DND-41 (cell line): ENCODE measurements around the gene TM9SF3.

Experiments
- ATAC-seq: fragments of 200-7000 bp; cut with Tn5 transposase; 3 replicates; pipeline ENCODE4 v1.9.1; 2021; ENCODE audit warnings: low read depth; ENCODE audit not compliant: insufficient read depth
- DNase-seq: peaks from one replicate; pipeline ENCODE4 v3.0.0-alpha.2; 2020
- H2AFZ ChIP-seq: 2 replicates; pipeline ENCODE4 v1.6.0; 2012; ENCODE audit warnings: low read depth, low read length
- H3K27ac ChIP-seq: 2 replicates; pipeline ENCODE4 v1.5.1; 2012; ENCODE audit warnings: low read length, inconsistent platforms
- H3K27me3 ChIP-seq: fragments of 200-600 bp; sonication (generic); 2 replicates; pipeline ENCODE4 v1.6.0; 2012; ENCODE audit warnings: low read length, mild to moderate bottlenecking, inconsistent platforms; ENCODE audit not compliant: insufficient read depth, poor library complexity
- H3K36me3 ChIP-seq: 2 replicates; pipeline ENCODE4 v1.5.1; 2012; ENCODE audit warnings: low read length, inconsistent platforms; ENCODE audit not compliant: insufficient read depth
- H3K4me1 ChIP-seq: 2 replicates; pipeline ENCODE4 v1.5.1; 2012; ENCODE audit warnings: mild to moderate bottlenecking, low read length; ENCODE audit not compliant: insufficient read depth
- H3K4me2 ChIP-seq: 2 replicates; pipeline ENCODE4 v1.6.0; 2012; ENCODE audit warnings: mild to moderate bottlenecking, moderate library complexity, low read length, inconsistent platforms; ENCODE audit not compliant: insufficient read depth
- H3K4me3 ChIP-seq, 2 experiments: fragments of 200-600 bp in 1 of 2; shearing (Covaris generic) in 1 of 2; 2 replicates each; pipeline ENCODE4 v1.5.1; 2012 to 2016; ENCODE audit warnings: inconsistent platforms in 2 of 2, low read length in 2 of 2, mild to moderate bottlenecking in 2 of 2, low read depth in 1 of 2, moderate library complexity in 1 of 2
- H3K79me2 ChIP-seq: 2 replicates; pipeline ENCODE4 v1.6.0; 2012; ENCODE audit warnings: low read length, inconsistent platforms; ENCODE audit not compliant: insufficient read depth
- H3K9ac ChIP-seq: 2 replicates; pipeline ENCODE4 v1.6.0; 2012; ENCODE audit warnings: low read depth, mild to moderate bottlenecking, inconsistent platforms, low read length, moderate library complexity
- H3K9me3 ChIP-seq: 2 replicates; pipeline ENCODE4 v1.5.1; 2012; ENCODE audit warnings: low read length, moderate library complexity, mild to moderate bottlenecking, inconsistent platforms; ENCODE audit not compliant: insufficient read depth, severe bottlenecking
- H4K20me1 ChIP-seq: 2 replicates; pipeline ENCODE4 v1.6.0; 2012; ENCODE audit warnings: low read length; ENCODE audit not compliant: insufficient read depth
- EZH2 ChIP-seq: IDR thresholded peaks from 3 replicates; pipeline ENCODE4 v1.6.1; 2012; ENCODE audit warnings: borderline replicate concordance, low read depth, mild to moderate bottlenecking, moderate library complexity, low read length, inconsistent platforms; ENCODE audit not compliant: severe bottlenecking
- TF ChIP-seq, protein P1 (sequence below): IDR thresholded peaks from 2 replicates; pipeline ENCODE4 v1.5.1; 2012; ENCODE audit warnings: borderline replicate concordance, low read length, moderate library complexity, mild to moderate bottlenecking; ENCODE audit not compliant: poor library complexity, severe bottlenecking; ENCODE audit errors: extremely low read depth

Gene TM9SF3

DNA sequence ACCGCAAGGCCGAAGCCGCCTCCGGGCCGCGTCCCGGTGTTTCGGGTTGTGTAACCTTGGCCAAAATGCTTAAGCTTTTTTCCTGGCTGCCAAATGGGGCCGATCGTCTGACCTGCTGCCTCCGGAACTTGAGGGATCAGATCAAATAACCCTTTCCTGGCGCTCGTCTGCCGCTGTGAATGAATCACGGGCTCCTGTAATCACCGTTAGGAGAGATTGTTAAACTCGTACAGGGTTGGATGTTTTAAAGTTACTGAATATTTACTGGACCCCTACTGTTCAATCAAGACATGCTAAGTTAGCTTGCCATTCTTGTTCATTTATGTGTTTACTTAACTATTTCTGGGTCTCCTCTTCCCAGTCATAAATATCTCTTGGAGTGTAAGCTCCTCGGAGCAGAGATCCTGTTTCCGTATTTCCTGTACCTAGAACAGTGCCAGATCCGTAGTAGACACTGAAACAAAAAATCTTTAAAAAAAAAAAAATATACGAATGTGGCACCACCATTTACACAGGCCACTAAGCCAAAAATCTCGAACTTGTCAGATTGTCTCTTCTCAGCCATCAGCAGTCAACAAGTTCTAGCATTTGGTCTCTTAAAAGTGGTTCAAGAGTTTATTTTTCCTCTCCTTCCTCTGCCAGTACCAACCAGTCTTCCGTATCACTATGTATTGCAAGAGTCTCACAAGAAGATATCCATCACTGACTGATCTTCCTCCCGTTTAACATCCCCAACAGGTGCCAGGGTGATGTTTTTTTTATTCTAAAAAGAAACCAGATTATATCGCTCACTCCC is 650 bp upstream of the TM9SF3 start:
- H4K20me1 ChIP-seq, result peaks cover 32% of the 10 kb centered on the region
- peak overlapping the region; percentile 92 for H3K9ac ChIP-seq
- no peaks in the 10 kb centered on the region for H3K9me3 ChIP-seq
- TF ChIP-seq EZH2, result no peak
- TF ChIP-seq, protein P1, sequence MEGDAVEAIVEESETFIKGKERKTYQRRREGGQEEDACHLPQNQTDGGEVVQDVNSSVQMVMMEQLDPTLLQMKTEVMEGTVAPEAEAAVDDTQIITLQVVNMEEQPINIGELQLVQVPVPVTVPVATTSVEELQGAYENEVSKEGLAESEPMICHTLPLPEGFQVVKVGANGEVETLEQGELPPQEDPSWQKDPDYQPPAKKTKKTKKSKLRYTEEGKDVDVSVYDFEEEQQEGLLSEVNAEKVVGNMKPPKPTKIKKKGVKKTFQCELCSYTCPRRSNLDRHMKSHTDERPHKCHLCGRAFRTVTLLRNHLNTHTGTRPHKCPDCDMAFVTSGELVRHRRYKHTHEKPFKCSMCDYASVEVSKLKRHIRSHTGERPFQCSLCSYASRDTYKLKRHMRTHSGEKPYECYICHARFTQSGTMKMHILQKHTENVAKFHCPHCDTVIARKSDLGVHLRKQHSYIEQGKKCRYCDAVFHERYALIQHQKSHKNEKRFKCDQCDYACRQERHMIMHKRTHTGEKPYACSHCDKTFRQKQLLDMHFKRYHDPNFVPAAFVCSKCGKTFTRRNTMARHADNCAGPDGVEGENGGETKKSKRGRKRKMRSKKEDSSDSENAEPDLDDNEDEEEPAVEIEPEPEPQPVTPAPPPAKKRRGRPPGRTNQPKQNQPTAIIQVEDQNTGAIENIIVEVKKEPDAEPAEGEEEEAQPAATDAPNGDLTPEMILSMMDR, result no peak
- peaks cover 7% of the 10 kb centered on the region; the same call in 1 of the 2 replicates for H3K36me3 ChIP-seq
- peaks cover 12% of the 10 kb centered on the region for H3K27me3 ChIP-seq
- H3K27ac ChIP-seq, result peak overlapping the region; percentile 88
- peak overlapping the region; percentile 62 to 82; a peak in 3 of 4 replicates for H3K4me3 ChIP-seq
- ATAC-seq (peak; percentile 16), DNase-seq (no peak)
- peak overlapping the region; percentile 98 for H2AFZ ChIP-seq
- H3K4me2 ChIP-seq, result peak overlapping the region; percentile 92
- H3K79me2 ChIP-seq, result peaks cover 46% of the 10 kb centered on the region
- H3K4me1 ChIP-seq, result peaks cover 52% of the 10 kb centered on the region

DNA sequence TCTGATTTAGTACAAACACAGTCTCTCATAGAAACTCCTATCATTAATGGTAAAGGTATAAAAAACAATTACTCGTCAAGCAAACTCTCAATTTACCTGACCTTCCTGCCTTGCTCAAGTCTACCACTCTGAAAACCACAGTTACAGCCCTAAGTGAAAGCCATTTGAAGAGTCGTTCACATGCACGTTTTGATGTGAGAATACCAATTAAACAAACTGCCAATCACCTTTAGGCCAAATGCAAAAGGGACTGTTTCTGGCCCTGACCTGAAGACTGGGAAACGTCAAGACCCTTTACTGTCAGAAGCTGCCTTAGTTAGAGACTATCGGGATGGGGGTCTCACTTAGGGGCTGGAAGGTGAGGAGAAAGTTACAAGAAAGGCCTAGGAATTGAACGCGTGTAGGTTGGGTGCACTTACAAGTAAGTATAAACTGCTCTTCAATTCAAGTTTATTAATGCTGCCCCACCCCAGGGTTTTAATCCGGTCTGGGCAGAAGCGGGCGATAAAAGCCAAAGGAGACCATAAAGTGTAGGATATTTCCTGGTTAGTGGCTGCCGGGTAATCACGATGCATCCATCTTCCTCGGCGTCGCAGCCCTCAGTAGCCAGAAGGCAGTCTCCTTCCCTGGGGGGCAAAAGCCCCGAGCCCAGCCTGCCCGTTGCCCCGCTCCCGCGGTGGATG is 935 bp downstream of the TM9SF3 start:
- H2AFZ ChIP-seq, result peak overlapping the region; percentile 98
- peak; percentile 53 for ATAC-seq

DNA sequence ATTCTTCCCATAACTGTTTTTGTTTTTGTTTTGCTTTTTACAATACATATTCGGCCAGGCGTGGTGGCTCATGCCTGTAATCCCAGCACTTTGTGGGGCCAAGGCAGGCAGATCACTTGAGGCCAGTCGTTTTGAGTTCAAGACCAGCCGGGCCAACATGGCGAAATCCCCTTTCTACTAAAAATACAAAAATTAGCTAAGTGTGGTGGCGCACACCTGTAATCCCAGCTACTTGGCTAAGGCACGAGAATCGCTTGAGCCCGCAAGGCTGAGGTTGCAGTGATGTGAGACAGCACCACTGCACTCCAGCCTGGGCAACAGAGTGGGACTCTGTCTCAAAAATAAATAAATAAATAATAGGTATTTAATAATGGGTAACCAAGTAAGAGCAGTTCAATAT is 2.3 kb downstream of the TM9SF3 start:
- Histone ChIP-seq H3K4me2 (peak overlapping the region; percentile 92; the same call in 1 of the 2 replicates), H3K4me1 (peaks cover 58% of the 10 kb centered on the region)

More for the DNA sequence above, 935 bp downstream of the TM9SF3 start:
- H4K20me1 ChIP-seq, result peaks cover 47% of the 10 kb centered on the region
- H3K4me2 ChIP-seq, result peak overlapping the region; percentile 92
- H3K9ac ChIP-seq, result peak overlapping the region; percentile 92
- H3K4me3 ChIP-seq, result peak overlapping the region; percentile 59 to 82
- H3K36me3 ChIP-seq, result peaks cover 7% of the 10 kb centered on the region; the same call in 1 of the 2 replicates
- H3K4me1 ChIP-seq, result peaks cover 50% of the 10 kb centered on the region
- H3K27me3 ChIP-seq, result peaks cover 12% of the 10 kb centered on the region
- H3K79me2 ChIP-seq, result peaks cover 62% of the 10 kb centered on the region
- H3K9me3 ChIP-seq, result no peaks in the 10 kb centered on the region
- H3K27ac ChIP-seq, result peak overlapping the region; percentile 88
- DNase-seq, result no peak
- TF ChIP-seq EZH2, result no peak
- TF ChIP-seq, protein P1, result no peak

More for the DNA sequence above, 2.3 kb downstream of the TM9SF3 start:
- ATAC-seq, result no peak
- no peak for TF ChIP-seq EZH2
- TF ChIP-seq, protein P1, result no peak
- Histone ChIP-seq H3K9ac (no peak overlapping the region), H4K20me1 (peaks cover 60% of the 10 kb centered on the region), H3K79me2 (peaks cover 76% of the 10 kb centered on the region), H3K36me3 (peaks cover 7% of the 10 kb centered on the region; the same call in 1 of the 2 replicates), H3K27me3 (peaks cover 8% of the 10 kb centered on the region), H3K27ac (no peak overlapping the region), H3K4me3 (peak overlapping the region in 1 of 2 experiments; percentile 17; a peak in 1 of 4 replicates), H2AFZ (no peak overlapping the region), H3K9me3 (no peaks in the 10 kb centered on the region)
- DNase-seq, result no peak
